ENCODE data around the gene HOXA13.

- TF ChIP-seq CTCF (optimal IDR thresholded peaks at IDR 0.05 in 1 of 3, IDR thresholded peaks at IDR 0.05 in 1 of 3, conservative IDR thresholded peaks at IDR 0.05 in 1 of 3; ENCODE audit: extremely low read depth in 1 of 3, insufficient read depth in 2 of 3, low read length in 3 of 3), result no peak
- TF ChIP-seq EZH2 (IDR thresholded peaks at IDR 0.05; ENCODE audit: low read length), result no peak
These were observed 55.1 kb downstream of the HOXA13 start for GRCh38 chr7:27144781-27145164.

Data from keratinocyte (primary cell).